Measurements from ENCODE around the gene VTN. TPM values are rescaled to one million over a fixed set of nuclear protein-coding genes. Genes with fewer than 3 reads are reported as not detected.

The VTN gene
- total and polyA plus RNA-seq, 2 donors (not counting 1 experiment from before 2014, with no cell fraction given), result 0.34 to 0.36 TPM

DNA sequence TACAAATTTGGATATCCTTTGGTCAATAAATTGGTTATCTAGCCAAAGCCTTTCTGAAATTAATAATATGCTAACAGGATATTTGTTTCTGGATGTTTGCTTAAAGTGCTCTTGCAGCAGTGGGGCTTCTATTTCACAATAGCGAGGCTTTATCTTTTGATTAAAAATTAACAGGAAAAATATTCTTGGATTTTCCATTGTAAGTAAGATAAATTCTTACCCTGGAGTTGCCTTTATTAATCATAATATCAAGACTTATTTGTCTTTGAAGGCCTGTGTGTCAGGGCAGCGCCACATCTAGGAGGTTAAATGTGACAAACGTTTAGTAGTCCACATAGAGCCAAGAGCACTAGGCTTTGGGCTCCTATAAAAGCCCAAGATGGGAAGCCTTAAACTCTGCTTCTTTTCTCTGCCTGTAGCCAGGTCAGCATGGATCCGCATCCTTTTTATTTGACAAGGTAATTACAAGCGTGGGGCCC lies 45.8 kb downstream of the VTN start:
- Mint-ChIP-seq H3K4me3 (no peak overlapping the region), H3K9me3 (ENCODE audit: insufficient read depth) (no peaks in the 10 kb centered on the region), H3K27me3 (no peaks in the 10 kb centered on the region), H3K4me1 (peaks cover 12% of the 10 kb centered on the region), H3K27ac (no peak overlapping the region)
- Histone ChIP-seq H3K9ac (ENCODE audit: low read length) (no peak overlapping the region), H3K4me1 (ENCODE audit: control insufficient read depth in 2 of 2, insufficient read depth in 2 of 2, low read length in 2 of 2) (peaks cover 8 to 9% of the 10 kb centered on the region in 2 donors), H3K27me3 (replicated peaks in 1 of 4; ENCODE audit: control extremely low read depth in 1 of 4, control insufficient read depth in 3 of 4, insufficient read depth in 4 of 4, low read length in 3 of 4) (no peaks in the 10 kb centered on the region), H2AFZ (ENCODE audit: insufficient read depth, low read depth, low read length, poor library complexity, severe bottlenecking) (no peak overlapping the region), H3K79me2 (ENCODE audit: control insufficient read depth, insufficient read depth, low read length) (no peaks in the 10 kb centered on the region), H3K36me3 (replicated peaks in 1 of 2; ENCODE audit: control extremely low read depth in 1 of 2, control insufficient read depth in 1 of 2, extremely low read depth in 1 of 2, insufficient read depth in 2 of 2, low read length in 1 of 2) (peaks cover 0 to 25% of the 10 kb centered on the region in 2 experiments), H3K4me3 (ENCODE audit: control extremely low read depth in 1 of 5, extremely low read depth in 1 of 5, insufficient read depth in 1 of 5, low read depth in 2 of 5, low read length in 4 of 5) (no peak overlapping the region), H4K20me1 (ENCODE audit: control insufficient read depth, insufficient read depth, low read length, poor library complexity, severe bottlenecking) (no peaks in the 10 kb centered on the region), H3K9me3 (ENCODE audit: control extremely low read depth in 1 of 3, control insufficient read depth in 2 of 3, insufficient read depth in 1 of 3, low read length in 2 of 3) (no peaks in the 10 kb centered on the region), H3K27ac (ENCODE audit: low read length in 2 of 2) (no peak overlapping the region), H3K4me2 (replicated peaks; ENCODE audit: low read depth, low read length, poor library complexity, severe bottlenecking) (no peak overlapping the region)
- intact Hi-C loops (cut with micrococcal nuclease), result no loop called here
- 93% methylated on average over 2 of the region's 5 CpGs for WGBS (ENCODE audit: insufficient coverage)
- TF ChIP-seq, protein P1, sequence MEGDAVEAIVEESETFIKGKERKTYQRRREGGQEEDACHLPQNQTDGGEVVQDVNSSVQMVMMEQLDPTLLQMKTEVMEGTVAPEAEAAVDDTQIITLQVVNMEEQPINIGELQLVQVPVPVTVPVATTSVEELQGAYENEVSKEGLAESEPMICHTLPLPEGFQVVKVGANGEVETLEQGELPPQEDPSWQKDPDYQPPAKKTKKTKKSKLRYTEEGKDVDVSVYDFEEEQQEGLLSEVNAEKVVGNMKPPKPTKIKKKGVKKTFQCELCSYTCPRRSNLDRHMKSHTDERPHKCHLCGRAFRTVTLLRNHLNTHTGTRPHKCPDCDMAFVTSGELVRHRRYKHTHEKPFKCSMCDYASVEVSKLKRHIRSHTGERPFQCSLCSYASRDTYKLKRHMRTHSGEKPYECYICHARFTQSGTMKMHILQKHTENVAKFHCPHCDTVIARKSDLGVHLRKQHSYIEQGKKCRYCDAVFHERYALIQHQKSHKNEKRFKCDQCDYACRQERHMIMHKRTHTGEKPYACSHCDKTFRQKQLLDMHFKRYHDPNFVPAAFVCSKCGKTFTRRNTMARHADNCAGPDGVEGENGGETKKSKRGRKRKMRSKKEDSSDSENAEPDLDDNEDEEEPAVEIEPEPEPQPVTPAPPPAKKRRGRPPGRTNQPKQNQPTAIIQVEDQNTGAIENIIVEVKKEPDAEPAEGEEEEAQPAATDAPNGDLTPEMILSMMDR (IDR thresholded peaks at IDR 0.05), result no peak
- TF ChIP-seq EZH2 (IDR thresholded peaks at IDR 0.05; ENCODE audit: borderline replicate concordance, insufficient read depth, low read depth, low read length, poor library complexity, severe bottlenecking), result no peak
- POLR2A ChIA-PET, result no interaction called here
- no peak for ATAC-seq (ENCODE audit: low read depth)
- CTCF ChIA-PET, result interaction anchor here (0.5 kb wide), 1 partner anchor 439 kb away, joined by 3 read pairs; no protein-coding TSS in a partner anchor
- DNase-seq, result no peak

DNA sequence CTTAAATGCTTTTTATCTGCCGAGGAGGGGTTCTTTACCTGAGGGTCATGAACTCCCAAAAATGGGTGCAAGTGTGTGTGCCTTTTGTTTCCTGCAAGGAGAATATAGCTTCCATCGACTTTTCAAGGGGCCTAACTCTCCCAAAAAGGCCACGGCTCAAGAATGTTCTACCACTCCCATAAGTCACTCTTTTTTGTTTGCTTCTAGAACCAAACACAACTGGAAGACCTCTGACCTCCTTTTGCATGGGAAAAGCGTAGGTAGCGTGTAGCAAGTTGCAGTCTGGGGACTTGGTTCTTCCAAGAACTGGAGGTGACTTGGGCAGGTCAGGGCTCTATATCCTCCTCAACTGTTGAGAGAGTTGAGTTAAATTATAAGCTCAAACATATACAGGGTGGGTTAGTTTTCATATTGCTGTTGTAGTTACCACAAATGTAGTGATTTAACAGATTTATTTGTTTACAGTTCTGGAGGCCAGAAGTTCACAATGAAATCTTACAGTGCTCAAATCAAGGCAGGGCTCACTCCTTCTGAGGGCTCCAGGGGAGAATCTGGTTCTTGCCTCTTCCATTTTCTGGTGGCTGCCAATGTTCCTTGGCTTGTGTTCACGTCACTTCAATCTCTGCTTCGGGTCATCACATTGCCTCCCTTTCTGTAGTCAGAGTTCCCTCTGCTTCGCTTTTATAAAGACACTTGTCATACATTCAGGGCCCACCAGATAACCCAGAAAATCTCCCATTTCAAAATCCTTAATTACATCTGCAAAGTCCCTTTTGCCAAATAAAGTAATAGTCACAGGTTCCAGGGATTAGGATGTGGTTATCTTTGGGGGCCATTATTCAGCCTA lies 49.7 kb downstream of the VTN start:
- Histone ChIP-seq H4K20me1 (ENCODE audit: control insufficient read depth, insufficient read depth, low read length, poor library complexity, severe bottlenecking) (no peaks in the 10 kb centered on the region), H3K36me3 (replicated peaks in 1 of 2; ENCODE audit: control extremely low read depth in 1 of 2, control insufficient read depth in 1 of 2, extremely low read depth in 1 of 2, insufficient read depth in 2 of 2, low read length in 1 of 2) (no peaks in the 10 kb centered on the region), H2AFZ (ENCODE audit: insufficient read depth, low read depth, low read length, poor library complexity, severe bottlenecking) (peak overlapping the region; percentile 83), H3K27me3 (replicated peaks in 1 of 4; ENCODE audit: control extremely low read depth in 1 of 4, control insufficient read depth in 3 of 4, insufficient read depth in 4 of 4, low read length in 3 of 4) (no peaks in the 10 kb centered on the region), H3K4me2 (replicated peaks; ENCODE audit: low read depth, low read length, poor library complexity, severe bottlenecking) (peak overlapping the region; percentile 88), H3K27ac (ENCODE audit: low read length in 2 of 2) (no peak overlapping the region), H3K4me1 (ENCODE audit: control insufficient read depth in 2 of 2, insufficient read depth in 2 of 2, low read length in 2 of 2) (peaks cover 13 to 22% of the 10 kb centered on the region in 2 donors), H3K79me2 (ENCODE audit: control insufficient read depth, insufficient read depth, low read length) (no peaks in the 10 kb centered on the region), H3K9ac (ENCODE audit: low read length) (peak overlapping the region; percentile 78), H3K9me3 (ENCODE audit: control extremely low read depth in 1 of 3, control insufficient read depth in 2 of 3, insufficient read depth in 1 of 3, low read length in 2 of 3) (no peaks in the 10 kb centered on the region), H3K4me3 (ENCODE audit: control extremely low read depth in 1 of 5, extremely low read depth in 1 of 5, insufficient read depth in 1 of 5, low read depth in 2 of 5, low read length in 4 of 5) (no peak overlapping the region)
- H3K27me3 Mint-ChIP-seq, result no peaks in the 10 kb centered on the region
- H3K9me3 Mint-ChIP-seq (ENCODE audit: insufficient read depth), result no peaks in the 10 kb centered on the region
- intact Hi-C loops (cut with micrococcal nuclease), result no loop called here
- TF ChIP-seq EZH2 (IDR thresholded peaks at IDR 0.05; ENCODE audit: borderline replicate concordance, insufficient read depth, low read depth, low read length, poor library complexity, severe bottlenecking), result no peak
- TF ChIP-seq, protein P1 (IDR thresholded peaks at IDR 0.05), result no peak
- no peak overlapping the region for H3K27ac Mint-ChIP-seq
- peaks cover 27% of the 10 kb centered on the region for H3K4me1 Mint-ChIP-seq
- peak overlapping the region; percentile 88 for H3K4me3 Mint-ChIP-seq
- ChIA-PET CTCF (interaction anchor here (2.1 kb wide), 2 partner anchors 15 to 96 kb away, joined by 7 to 10 read pairs; partner anchors contain the start of genes IFT20 and TNFAIP1), POLR2A (no interaction called here)
- WGBS (ENCODE audit: insufficient coverage), result 82% methylated on average over 5 of the region's 8 CpGs
- ATAC-seq (ENCODE audit: low read depth) (no peak), DNase-seq (no peak)
